Erythroblast (primary cell): ENCODE results near the gene TSHZ1.

Experiments
- GATA1 ChIP-seq: IDR thresholded peaks from 2 replicates; pipeline ENCODE4 v1.6.1; 2011; ENCODE audit warnings: low read depth, mild to moderate bottlenecking, control low read depth, low read length, moderate library complexity
- POLR2A ChIP-seq: IDR thresholded peaks from 2 replicates; pipeline ENCODE4 v1.6.1; 2011; ENCODE audit warnings: mild to moderate bottlenecking, low read length

GRCh38 chr18:75167759-75168618, 42.6 kb upstream of the TSHZ1 start:
- TF ChIP-seq POLR2A = no peak
- TF ChIP-seq GATA1 = no peak
